H1 (cell line): ENCODE results near the gene SEMA3A. TPM values are rescaled to one million over a fixed set of nuclear protein-coding genes. Genes with fewer than 3 reads are reported as not detected.

Experiments used
- CTCF ChIA-PET: fragments of 300-600 bp; sonication (Branson Sonifier 250); formaldehyde crosslinking; loops from one replicate; lab custom pipeline; 2021; ENCODE audit not compliant: partially characterized antibody; lab: Charles Lee
- POLR2A ChIA-PET: fragments of 300-600 bp; sonication (Branson Sonifier 250); formaldehyde crosslinking; loops from one replicate; lab custom pipeline; 2021; ENCODE audit warnings: inconsistent platforms; ENCODE audit not compliant: partially characterized antibody; lab: Charles Lee
- DNase-seq, 2 experiments: peaks; one replicate each; pipeline versions ENCODE4 v3.0.0 to v3.0.0-alpha.2; 2010 to 2022; ENCODE audit warnings: low spot score in 2 of 2, low read depth in 1 of 2, mixed read lengths in 1 of 2
- FAIRE-seq: peaks from 2 replicates; lab custom pipeline; 2011; peaks lifted over from hg19 to GRCh38; lab: Jason Lieb, UNC
- H2AFZ ChIP-seq: 2 replicates; pipeline ENCODE4 v1.8.1; 2012; ENCODE audit warnings: low read length, inconsistent platforms
- H2AK5ac ChIP-seq: 2 replicates; pipeline ENCODE4 v1.6.1; 2013; ENCODE audit warnings: low read depth, low read length
- H2BK120ac ChIP-seq: replicated peaks from 2 replicates; pipeline ENCODE3; 2013; ENCODE audit warnings: low read depth, low read length, inconsistent platforms
- H2BK12ac ChIP-seq: 2 replicates; pipeline ENCODE4 v1.6.1; 2013; ENCODE audit warnings: low read depth, low read length
- H2BK15ac ChIP-seq: 2 replicates; pipeline ENCODE4 v1.6.1; 2013; ENCODE audit warnings: low read length
- H2BK20ac ChIP-seq: 2 replicates; pipeline ENCODE4 v1.6.1; 2013; ENCODE audit warnings: low read length
- H2BK5ac ChIP-seq: 2 replicates; pipeline ENCODE4 v1.6.1; 2013; ENCODE audit warnings: low read depth, low read length
- H3K14ac ChIP-seq: 2 replicates; pipeline ENCODE4 v1.6.1; 2013; ENCODE audit warnings: inconsistent platforms; ENCODE audit not compliant: insufficient read length
- H3K18ac ChIP-seq: 2 replicates; pipeline ENCODE4 v1.6.1; 2013; ENCODE audit warnings: low read length; ENCODE audit errors: extremely low read depth
- H3K23ac ChIP-seq: 2 replicates; pipeline ENCODE4 v1.6.1; 2013; ENCODE audit warnings: inconsistent platforms; ENCODE audit not compliant: insufficient read length
- H3K23me2 ChIP-seq: 2 replicates; pipeline ENCODE4 v1.6.1; 2013; ENCODE audit warnings: low read depth, low read length
- H3K27ac ChIP-seq: 2 replicates; pipeline ENCODE4 v1.6.1; 2011; ENCODE audit warnings: low read depth, low read length, inconsistent platforms
- H3K27me3 ChIP-seq, 4 experiments: replicated peaks in 1 of 4; 1 replicate in 1 of 4; 2 replicates in 3 of 4; pipeline versions ENCODE4 v1.6.1 to v1.8.1; 2011 to 2013; ENCODE audit warnings: low read length in 3 of 4, mild to moderate bottlenecking in 3 of 4, inconsistent platforms in 2 of 4, mixed read lengths in 2 of 4, moderate library complexity in 1 of 4; ENCODE audit not compliant: control insufficient read depth in 3 of 4, insufficient read depth in 3 of 4; ENCODE audit errors: extremely low read depth in 1 of 4
- H3K36me3 ChIP-seq, 4 experiments: 2 replicates each; pipeline versions ENCODE4 v1.6.1 to v1.8.1; 2011 to 2013; ENCODE audit warnings: mild to moderate bottlenecking in 4 of 4, low read length in 3 of 4, moderate library complexity in 2 of 4, control low read depth in 1 of 4, inconsistent platforms in 1 of 4; ENCODE audit not compliant: insufficient read depth in 4 of 4, control insufficient read depth in 2 of 4
- H3K4ac ChIP-seq: replicated peaks from 2 replicates; pipeline ENCODE3; 2013; ENCODE audit warnings: low read length, low read depth, mixed read lengths, inconsistent platforms; ENCODE audit not compliant: insufficient read length
- H3K4me1 ChIP-seq, 4 experiments: replicated peaks in 1 of 4; 1 replicate in 1 of 4; 2 replicates in 3 of 4; pipeline versions ENCODE4 v1.6.1 to v1.8.1; 2011 to 2013; ENCODE audit warnings: low read length in 3 of 4, inconsistent platforms in 2 of 4, mixed read lengths in 1 of 4; ENCODE audit not compliant: insufficient read depth in 4 of 4, control insufficient read depth in 3 of 4
- H3K4me2 ChIP-seq, 2 experiments: 2 replicates each; pipeline versions ENCODE4 v1.6.1 to v1.8.1; 2011 to 2013; ENCODE audit warnings: low read depth in 2 of 2, low read length in 2 of 2, control low read depth in 1 of 2, inconsistent platforms in 1 of 2, mild to moderate bottlenecking in 1 of 2; ENCODE audit not compliant: insufficient read depth in 1 of 2
- H3K4me3 ChIP-seq, 4 experiments: fragments of 200-600, 300-600 bp in 1 of 4; sonication (generic), shearing (Covaris generic), sonication (Bioruptor Twin) in 1 of 4; 2 replicates each; pipeline versions ENCODE4 v1.5.1 to v1.8.1; 2011 to 2016; ENCODE audit warnings: low read length in 4 of 4, low read depth in 3 of 4, control low read depth in 2 of 4, inconsistent platforms in 2 of 4, mild to moderate bottlenecking in 2 of 4, mixed read lengths in 1 of 4, moderate library complexity in 1 of 4; ENCODE audit not compliant: insufficient read depth in 2 of 4; ENCODE audit errors: extremely low read depth in 1 of 4
- H3K56ac ChIP-seq: replicated peaks from 2 replicates; pipeline ENCODE3; 2013; ENCODE audit warnings: low read depth, mild to moderate bottlenecking, mixed read lengths, low read length, inconsistent platforms; ENCODE audit not compliant: insufficient read length
- H3K79me1 ChIP-seq: 2 replicates; pipeline ENCODE4 v1.6.1; 2013; ENCODE audit warnings: low read depth, low read length, control low read depth
- H3K79me2 ChIP-seq, 2 experiments: 2 replicates each; pipeline versions ENCODE4 v1.6.1 to v1.8.1; 2012 to 2013; ENCODE audit warnings: low read length in 2 of 2, mild to moderate bottlenecking in 2 of 2, inconsistent platforms in 1 of 2; ENCODE audit not compliant: insufficient read depth in 2 of 2, control insufficient read depth in 1 of 2
- H3K9ac ChIP-seq, 4 experiments: replicated peaks in 1 of 4; 1 replicate in 1 of 4; 2 replicates in 3 of 4; pipeline versions ENCODE4 v1.6.1 to v1.8.1; 2011 to 2013; ENCODE audit warnings: low read depth in 3 of 4, low read length in 3 of 4, control low read depth in 2 of 4, mild to moderate bottlenecking in 2 of 4, moderate library complexity in 2 of 4, inconsistent platforms in 1 of 4; ENCODE audit errors: extremely low read depth in 1 of 4
- H3K9me3 ChIP-seq, 2 experiments: 2 replicates each; pipeline versions ENCODE4 v1.6.1 to v1.8.1; 2012 to 2013; ENCODE audit warnings: mild to moderate bottlenecking in 2 of 2, moderate library complexity in 2 of 2, control low read depth in 1 of 2, inconsistent platforms in 1 of 2, low read depth in 1 of 2, low read length in 1 of 2, mixed read lengths in 1 of 2; ENCODE audit not compliant: insufficient read depth in 2 of 2
- H4K20me1 ChIP-seq, 2 experiments: replicated peaks in 1 of 2; 2 replicates each; pipeline versions ENCODE3 to v1.8.1; 2011 to 2013; ENCODE audit warnings: inconsistent platforms in 2 of 2, low read length in 2 of 2, mild to moderate bottlenecking in 1 of 2; ENCODE audit not compliant: insufficient read depth in 2 of 2, control insufficient read depth in 1 of 2
- H4K5ac ChIP-seq: 2 replicates; pipeline ENCODE4 v1.6.1; 2013; ENCODE audit warnings: low read length, low read depth, mixed read lengths, inconsistent platforms; ENCODE audit not compliant: insufficient read length
- H4K8ac ChIP-seq: 2 replicates; pipeline ENCODE4 v1.8.0; 2013; ENCODE audit warnings: mild to moderate bottlenecking, moderate library complexity, low read length, inconsistent platforms; ENCODE audit not compliant: insufficient read depth; ENCODE audit errors: extremely low read depth
- H4K91ac ChIP-seq: replicated peaks from 2 replicates; pipeline ENCODE3; 2013; ENCODE audit warnings: low read length, mixed read lengths, inconsistent platforms; ENCODE audit not compliant: insufficient read length
- BRCA1 ChIP-seq: IDR thresholded peaks from 2 replicates; pipeline ENCODE4 v1.6.1; 2012; ENCODE audit warnings: low read depth, low read length, improper control_type of control experiment
- CBX8 ChIP-seq: fragments of 300-800, 300-1000 bp; sonication (generic); IDR thresholded peaks from 2 replicates; pipeline ENCODE4 v1.7.1; 2016; ENCODE audit warnings: low read depth, low read length, borderline replicate concordance
- JUN ChIP-seq: IDR thresholded peaks from 2 replicates; pipeline ENCODE4 v1.6.1; 2011; ENCODE audit warnings: low read depth, mild to moderate bottlenecking, improper control_type of control experiment, low read length
- KDM1A ChIP-seq: fragments of 200-600, 300-600 bp; sonication (generic); IDR thresholded peaks from 2 replicates; pipeline ENCODE4 v1.7.1; 2016; ENCODE audit warnings: mild to moderate bottlenecking, low read length, borderline replicate concordance
- NRF1 ChIP-seq: IDR thresholded peaks from 2 replicates; pipeline ENCODE4 v1.6.1; 2011; ENCODE audit warnings: mild to moderate bottlenecking, low read depth, low read length, improper control_type of control experiment
- RNF2 ChIP-seq: fragments of 200-900, 300-1000 bp; sonication (generic); IDR thresholded peaks from 2 replicates; pipeline ENCODE4 v1.7.1; 2016; ENCODE audit warnings: borderline replicate concordance, low read depth, mild to moderate bottlenecking, antibody characterized with exemption, low read length; ENCODE audit not compliant: poor library complexity, severe bottlenecking; ENCODE audit errors: missing control alignments
- RXRA ChIP-seq: IDR thresholded peaks from 2 replicates; pipeline ENCODE4 v1.6.1; 2011; ENCODE audit warnings: low read depth, mild to moderate bottlenecking, low read length, moderate library complexity; ENCODE audit not compliant: insufficient read depth
- SIN3A ChIP-seq, 2 experiments: IDR thresholded peaks in 1 of 2; conservative IDR thresholded peaks in 1 of 2; 2 replicates each; pipeline ENCODE4 v1.6.1; 2011 to 2012; ENCODE audit warnings: low read length in 2 of 2, improper control_type of control experiment in 1 of 2, low read depth in 1 of 2, mild to moderate bottlenecking in 1 of 2
- SUZ12 ChIP-seq: fragments of 200-600 bp; sonication (generic); IDR thresholded peaks from 2 replicates; pipeline ENCODE4 v1.6.1; 2012; ENCODE audit warnings: mild to moderate bottlenecking, inconsistent platforms, low read length, moderate library complexity, mixed read lengths
- YY1 ChIP-seq: IDR thresholded peaks from 2 replicates; pipeline ENCODE4 v1.6.1; 2011; ENCODE audit warnings: low read depth, mild to moderate bottlenecking, low read length
- polyA plus RNA-seq, 7 experiments: library from polyadenylated mRNA; depleted of rRNA in 3 of 7; stranded (reverse) in 5 of 7; unstranded in 2 of 7; fragments of >200 nt in 5 of 7; fragments of 200-250 nt in 2 of 7; gene quantifications; 1 replicate in 5 of 7; 2 replicates in 1 of 7; 4 replicates in 1 of 7; pipeline versions ENCODE4 v1.2.1 to v1.2.3, GENCODE V29; 2011 to 2013; ENCODE audit warnings: missing spikeins in 2 of 7, mixed read lengths in 2 of 7
- total RNA-seq: library from RNA; stranded (reverse); fragmentation: NEBNext Ultra II Directional; extraction: Animal tissue kit (Norgen Biotek cat#: 25700); gene quantifications from 2 replicates; pipeline ENCODE4 v1.2.1, GENCODE V29; 2021

SEMA3A gene
- total and polyA plus RNA-seq, 2 of the 8 experiments (the other 6 are each of a cell fraction or from before 2014, with no cell fraction given), result 8.1 to 45.9 TPM

GRCh38 chr7:84137812-84138211 is 56.8 kb downstream of the SEMA3A start:
- H2BK120ac ChIP-seq, result no peak overlapping the region
- peaks cover 0 to 3% (median 0%) of the 10 kb centered on the region in 4 experiments; a peak in 2 of 7 replicates for H3K4me1 ChIP-seq
- no peak overlapping the region for H4K91ac ChIP-seq
- no peak overlapping the region for H3K23ac ChIP-seq
- DNase-seq (no peak), FAIRE-seq (no peak)
- no peak overlapping the region for H3K4me3 ChIP-seq
- no peak overlapping the region for H3K4ac ChIP-seq
- H2BK20ac ChIP-seq, result no peak overlapping the region
- H4K5ac ChIP-seq, result no peak overlapping the region
- H4K8ac ChIP-seq, result no peak overlapping the region
- no peak overlapping the region for H3K18ac ChIP-seq
- peaks cover 0 to 5% (median 0%) of the 10 kb centered on the region in 4 experiments; a peak in 1 of 8 replicates for H3K36me3 ChIP-seq
- H3K56ac ChIP-seq, result no peak overlapping the region
- H3K14ac ChIP-seq, result no peak overlapping the region
- H2AFZ ChIP-seq, result no peak overlapping the region
- H3K79me2 ChIP-seq, result peaks cover 0 to 51% of the 10 kb centered on the region in 2 experiments; a peak in 3 of 4 replicates
- no peaks in the 10 kb centered on the region for H3K23me2 ChIP-seq
- POLR2A ChIA-PET, result interaction anchor here (1.1 kb wide), 1 partner anchor 10 kb away, joined by 4 read pairs; no protein-coding TSS in a partner anchor
- no peak overlapping the region for H2AK5ac ChIP-seq
- CTCF ChIA-PET, result no interaction called here
- H3K79me1 ChIP-seq, result no peaks in the 10 kb centered on the region
- H2BK15ac ChIP-seq, result no peak overlapping the region
- no peaks in the 10 kb centered on the region for H4K20me1 ChIP-seq
- TF ChIP-seq CBX8 (no peak), RNF2 (no peak), JUN (no peak), BRCA1 (no peak), KDM1A (no peak), SUZ12 (no peak), NRF1 (no peak), SIN3A (conservative IDR thresholded peaks at IDR 0.05 in 1 of 2, IDR thresholded peaks at IDR 0.05 in 1 of 2; ENCODE audit: low read depth in 1 of 2, low read length in 2 of 2) (no peak), RXRA (no peak), YY1 (no peak)
- TF ChIP-seq, all 59 proteins: peak for 0
- Histone ChIP-seq H2BK5ac (no peak overlapping the region), H3K27me3 (no peaks in the 10 kb centered on the region), H3K27ac (no peak overlapping the region), H3K9me3 (no peaks in the 10 kb centered on the region), H2BK12ac (no peak overlapping the region), H3K9ac (no peak overlapping the region), H3K4me2 (no peak overlapping the region)
